GM21717 (cell line): Measurements from ENCODE around the gene IL37.

Experiments used
- ATAC-seq: cut with Tn5 transposase; IDR thresholded peaks from one replicate; pipeline ENCODE4 v1.9.1; 2021; ENCODE audit warnings: mild to moderate bottlenecking, moderate library complexity; ENCODE audit not compliant: unreplicated experiment

IL37 gene

GRCh38 chr2:112910865-112911264 is at the start of gene IL37:
Gene IL37 (plus strand): TSS chr2:112911165. CDS start chr2:112913013, 1,848 bp downstream.
- no peak for ATAC-seq

GRCh38 chr2:112864072-112864471 is 46.9 kb upstream of the IL37 start:
- no peak for ATAC-seq

GRCh38 chr2:112866128-112866835 is 44.7 kb upstream of the IL37 start:
- ATAC-seq, result no peak

GRCh38 chr2:112867701-112868631 is 43.0 kb upstream of the IL37 start:
- ATAC-seq, result no peak

- ATAC-seq, result no peak
These were observed 41.6 kb upstream of the IL37 start for GRCh38 chr2:112869258-112869842.

- ATAC-seq, result no peak
These were observed 39.8 kb upstream of the IL37 start for GRCh38 chr2:112870841-112871835.

- no peak for ATAC-seq
These were observed 34.6 kb upstream of the IL37 start for GRCh38 chr2:112876257-112876970.

GRCh38 chr2:112876971-112877361 is 34.0 kb upstream of the IL37 start:
- ATAC-seq, result no peak

GRCh38 chr2:112877423-112877822 is 33.5 kb upstream of the IL37 start:
- no peak for ATAC-seq

- ATAC-seq, result no peak
These were observed 31.4 kb upstream of the IL37 start for GRCh38 chr2:112879491-112880041.

GRCh38 chr2:112880091-112880531 is 30.9 kb upstream of the IL37 start:
- no peak for ATAC-seq

GRCh38 chr2:112880696-112881095 is 30.3 kb upstream of the IL37 start:
- no peak for ATAC-seq

GRCh38 chr2:112881217-112881985 is 29.6 kb upstream of the IL37 start:
- peak; percentile 73 for ATAC-seq

GRCh38 chr2:112883669-112884068 is 27.3 kb upstream of the IL37 start:
- no peak for ATAC-seq

- peak; percentile 62 for ATAC-seq
These were observed 26.0 kb upstream of the IL37 start for GRCh38 chr2:112884869-112885505.

- no peak for ATAC-seq
These were observed 25.5 kb upstream of the IL37 start for GRCh38 chr2:112885506-112885902.

- ATAC-seq, result no peak
These were observed 24.7 kb upstream of the IL37 start for GRCh38 chr2:112886291-112886690.
